Natural killer cell treated with Interleukin-12 subunit alpha and Interleukin-12 subunit beta and Interleukin-15 and Interleukin-18, amount 100 ng/mL, for 72 hours (primary cell): ENCODE results near the gene SSR1. TPM values are rescaled to one million over a fixed set of nuclear protein-coding genes. Genes with fewer than 3 reads are reported as not detected.

Experiments
- ATAC-seq, 2 donors: fragments of 150-1000 bp; cut with Tn5 transposase in 1 of 2; sonication (Bioruptor Pico), chemical (Tn5 transposase) in 1 of 2; 2 replicates each; pipeline ENCODE4 v1.10.0; 2021
- DNase-seq: peaks from one replicate; pipeline ENCODE4 v3.0.0; 2022; ENCODE audit warnings: low spot score
- H3K27ac Mint-ChIP-seq, 2 donors: 1 replicate in 1 of 2; 2 replicates in 1 of 2; pipeline ENCODE4 v1.8.0; 2022; ENCODE audit warnings: mixed read lengths in 2 of 2, mild to moderate bottlenecking in 1 of 2, moderate library complexity in 1 of 2
- H3K27me3 Mint-ChIP-seq, 2 donors: 1 replicate in 1 of 2; 2 replicates in 1 of 2; pipeline ENCODE4 v1.8.0; 2022; ENCODE audit warnings: mixed read lengths in 2 of 2
- H3K36me3 Mint-ChIP-seq: one replicate; pipeline ENCODE4 v1.8.0; 2022; ENCODE audit warnings: mixed read lengths
- H3K4me1 Mint-ChIP-seq, 2 donors: 1 replicate in 1 of 2; 2 replicates in 1 of 2; pipeline ENCODE4 v1.8.0; 2022; ENCODE audit warnings: low read depth in 2 of 2, mixed read lengths in 2 of 2, mild to moderate bottlenecking in 1 of 2
- H3K4me3 Mint-ChIP-seq: one replicate; pipeline ENCODE4 v1.8.0; 2022; ENCODE audit warnings: mixed read lengths
- H3K9me3 Mint-ChIP-seq: 2 replicates; pipeline ENCODE4 v1.8.0; 2022; ENCODE audit warnings: mixed read lengths
- total RNA-seq, 2 donors: library from RNA; stranded (reverse); gene quantifications; one replicate each; pipeline ENCODE4 v1.2.3, GENCODE V29; 2022

Gene SSR1
- total RNA-seq, 2 donors from 2014 or later: 154 to 194 TPM

- no peak overlapping the region for H3K27ac Mint-ChIP-seq
- DNase-seq (no peak), ATAC-seq (no peak)
- no peak overlapping the region for H3K4me3 Mint-ChIP-seq
- no peaks in the 10 kb centered on the region for H3K9me3 Mint-ChIP-seq
- no peaks in the 10 kb centered on the region for H3K4me1 Mint-ChIP-seq
- H3K36me3 Mint-ChIP-seq: no peaks in the 10 kb centered on the region
- peaks cover 9 to 12% of the 10 kb centered on the region in 2 donors for H3K27me3 Mint-ChIP-seq
These were observed 57.8 kb downstream of the SSR1 start for GRCh38 chr6:7254980-7255835.

DNA sequence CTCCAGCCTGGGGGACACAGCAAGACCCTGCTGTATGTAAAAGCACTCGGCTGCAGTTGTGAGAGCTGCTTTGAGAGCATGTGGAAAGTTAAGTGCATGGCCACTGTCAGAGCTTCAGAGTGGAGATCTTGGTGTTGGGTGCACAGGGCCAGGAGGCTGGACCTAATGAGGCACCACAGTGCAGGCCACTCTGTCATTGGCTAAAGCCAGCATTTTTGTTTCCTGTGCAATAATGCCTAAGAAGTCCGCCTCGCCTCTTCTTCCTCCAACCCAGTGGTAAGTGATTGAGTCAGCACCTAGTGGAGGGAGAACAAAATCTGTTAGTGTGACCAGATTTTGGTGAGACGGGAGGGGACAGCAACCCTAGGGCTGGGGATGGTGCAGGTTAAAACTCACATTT is 60.6 kb downstream of the SSR1 start:
- Mint-ChIP-seq H3K36me3 (no peaks in the 10 kb centered on the region), H3K27ac (no peak overlapping the region), H3K4me3 (no peak overlapping the region), H3K27me3 (no peaks in the 10 kb centered on the region), H3K9me3 (no peaks in the 10 kb centered on the region), H3K4me1 (peaks cover 0 to 5% of the 10 kb centered on the region in 2 donors)
- ATAC-seq: no peak
- DNase-seq: no peak

DNA sequence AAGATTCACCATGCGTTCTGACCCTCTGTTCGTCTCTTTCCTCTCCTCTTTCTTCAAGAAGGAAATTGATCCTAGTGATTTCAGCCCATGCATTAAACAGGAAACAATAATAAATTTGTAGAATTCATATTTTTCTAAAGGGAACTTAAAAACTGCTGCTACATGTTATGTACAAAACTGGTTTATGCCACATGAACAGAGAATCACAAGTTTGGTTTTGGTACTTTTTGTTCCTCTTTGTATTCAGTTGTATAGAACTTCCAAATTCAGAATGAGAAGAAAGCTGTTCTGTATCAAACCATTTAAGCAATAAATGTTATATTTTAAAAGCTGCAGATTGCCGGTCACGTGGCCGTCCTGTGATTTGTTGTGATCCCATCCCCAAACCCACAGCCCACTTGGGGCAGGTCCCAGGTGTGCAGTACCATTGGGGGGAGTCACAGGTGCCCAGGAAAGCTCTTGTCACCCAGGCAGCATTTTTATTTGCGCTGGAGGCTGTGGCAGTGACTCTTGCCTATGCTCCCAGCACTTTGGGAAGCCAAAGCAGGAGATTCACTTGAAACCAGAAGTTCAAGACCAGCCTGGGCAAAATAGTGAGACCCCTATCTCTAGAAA is 61.2 kb downstream of the SSR1 start:
- ATAC-seq (no peak), DNase-seq (no peak)
- Mint-ChIP-seq H3K36me3 (no peaks in the 10 kb centered on the region), H3K4me3 (no peak overlapping the region), H3K9me3 (no peaks in the 10 kb centered on the region), H3K4me1 (peaks cover 0 to 5% of the 10 kb centered on the region in 2 donors), H3K27me3 (no peaks in the 10 kb centered on the region), H3K27ac (no peak overlapping the region)

DNA sequence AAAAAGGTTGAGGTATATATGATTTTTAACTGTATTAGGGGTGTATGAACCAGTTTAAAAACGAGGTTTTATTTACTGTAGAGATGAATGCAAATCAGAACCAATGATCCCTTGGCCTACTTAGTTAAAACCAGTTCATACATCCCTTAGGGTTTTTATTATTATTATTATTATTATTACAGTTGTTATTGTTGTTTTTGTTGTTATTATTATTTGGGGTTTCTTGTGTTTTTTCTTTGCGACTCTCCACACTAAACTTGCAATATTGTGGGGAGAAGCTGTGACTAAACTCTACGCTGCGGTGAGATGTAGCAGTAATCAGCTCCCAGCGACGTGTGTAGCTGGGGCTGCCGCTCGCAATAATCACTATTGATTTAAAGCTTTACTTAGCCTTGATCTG is 62.2 kb downstream of the SSR1 start:
- H3K4me3 Mint-ChIP-seq: no peak overlapping the region
- ATAC-seq (no peak), DNase-seq (no peak)
- H3K9me3 Mint-ChIP-seq: no peaks in the 10 kb centered on the region
- no peak overlapping the region for H3K27ac Mint-ChIP-seq
- no peaks in the 10 kb centered on the region for H3K27me3 Mint-ChIP-seq
- H3K4me1 Mint-ChIP-seq: peaks cover 0 to 5% of the 10 kb centered on the region in 2 donors
- no peaks in the 10 kb centered on the region for H3K36me3 Mint-ChIP-seq

GRCh38 chr6:7249946-7250643 is 62.9 kb downstream of the SSR1 start:
- Mint-ChIP-seq H3K27ac (no peak overlapping the region), H3K36me3 (no peaks in the 10 kb centered on the region), H3K9me3 (no peaks in the 10 kb centered on the region), H3K27me3 (no peaks in the 10 kb centered on the region), H3K4me1 (peaks cover 0 to 5% of the 10 kb centered on the region in 2 donors), H3K4me3 (no peak overlapping the region)
- ATAC-seq (no peak), DNase-seq (no peak)

DNA sequence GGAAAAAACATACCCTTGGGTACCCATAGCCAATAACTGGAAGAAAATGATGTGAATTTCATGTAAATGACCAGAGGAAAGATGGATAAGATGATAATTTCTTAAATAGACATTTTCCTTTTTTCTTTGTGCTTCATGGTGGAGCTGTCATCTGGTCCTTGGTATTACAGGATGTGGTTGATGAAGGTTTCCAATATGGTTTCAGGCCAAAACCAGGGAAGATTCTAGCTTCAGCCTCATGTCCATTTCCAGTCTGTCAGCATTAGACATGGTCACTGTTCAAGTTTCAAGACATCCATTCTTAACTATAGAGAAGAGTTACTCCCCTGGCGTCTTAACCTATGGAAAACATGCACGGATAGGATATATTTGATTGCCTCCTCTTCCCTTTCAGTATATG is 63.6 kb downstream of the SSR1 start:
- H3K9me3 Mint-ChIP-seq: no peaks in the 10 kb centered on the region
- H3K4me3 Mint-ChIP-seq: no peak overlapping the region
- DNase-seq (no peak), ATAC-seq (no peak)
- H3K27ac Mint-ChIP-seq: no peak overlapping the region
- peaks cover 0 to 5% of the 10 kb centered on the region in 2 donors for H3K4me1 Mint-ChIP-seq
- no peaks in the 10 kb centered on the region for H3K36me3 Mint-ChIP-seq
- H3K27me3 Mint-ChIP-seq: no peaks in the 10 kb centered on the region

DNA sequence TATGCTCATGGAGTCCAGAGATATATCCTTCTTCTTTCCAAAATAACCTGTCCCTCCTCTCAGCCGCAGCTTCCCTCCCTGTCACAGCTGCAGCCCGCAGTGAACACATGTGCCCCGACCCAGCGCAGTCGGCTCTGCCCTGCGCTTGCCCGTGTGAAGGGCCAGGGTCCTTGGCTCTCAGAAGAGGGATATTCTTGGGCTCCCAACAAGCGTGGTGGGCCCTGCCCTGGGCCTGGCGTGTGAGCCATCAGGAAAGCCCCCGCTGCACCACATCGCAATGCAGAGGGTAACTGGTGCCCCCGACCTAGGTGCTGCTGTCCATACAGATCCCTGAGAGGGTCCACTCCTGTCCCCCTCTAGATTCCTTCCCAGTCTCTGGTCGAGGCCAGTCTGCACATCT is 65.2 kb downstream of the SSR1 start:
- Mint-ChIP-seq H3K9me3 (no peaks in the 10 kb centered on the region), H3K4me3 (no peak overlapping the region), H3K27ac (no peak overlapping the region), H3K27me3 (no peaks in the 10 kb centered on the region), H3K36me3 (no peaks in the 10 kb centered on the region), H3K4me1 (peaks cover 0 to 11% of the 10 kb centered on the region in 2 donors)
- no peak for DNase-seq
- peak in 1 of 2 donors; percentile 16 for ATAC-seq

- peaks cover 0 to 13% of the 10 kb centered on the region in 2 donors for H3K4me1 Mint-ChIP-seq
- DNase-seq: no peak
- no peak overlapping the region for H3K27ac Mint-ChIP-seq
- peak in 1 of 2 donors; percentile 14 for ATAC-seq
- H3K9me3 Mint-ChIP-seq: no peaks in the 10 kb centered on the region
- H3K36me3 Mint-ChIP-seq: no peaks in the 10 kb centered on the region
- no peak overlapping the region for H3K4me3 Mint-ChIP-seq
- H3K27me3 Mint-ChIP-seq: no peaks in the 10 kb centered on the region
These were observed 65.9 kb downstream of the SSR1 start for GRCh38 chr6:7247179-7247456.

GRCh38 chr6:7246401-7247178 is 66.4 kb downstream of the SSR1 start:
- DNase-seq (no peak), ATAC-seq (no peak)
- Mint-ChIP-seq H3K9me3 (no peaks in the 10 kb centered on the region), H3K27me3 (no peaks in the 10 kb centered on the region), H3K36me3 (no peaks in the 10 kb centered on the region), H3K4me3 (no peak overlapping the region), H3K4me1 (peaks cover 0 to 13% of the 10 kb centered on the region in 2 donors), H3K27ac (no peak overlapping the region)

GRCh38 chr6:7245668-7246393 is 67.2 kb downstream of the SSR1 start:
- Mint-ChIP-seq H3K9me3 (no peaks in the 10 kb centered on the region), H3K4me1 (peaks cover 0 to 13% of the 10 kb centered on the region in 2 donors), H3K27ac (no peak overlapping the region), H3K27me3 (no peaks in the 10 kb centered on the region), H3K36me3 (no peaks in the 10 kb centered on the region), H3K4me3 (no peak overlapping the region)
- DNase-seq (no peak), ATAC-seq (no peak)

- no peaks in the 10 kb centered on the region for H3K36me3 Mint-ChIP-seq
- peaks cover 5 to 15% of the 10 kb centered on the region in 2 donors for H3K4me1 Mint-ChIP-seq
- no peaks in the 10 kb centered on the region for H3K27me3 Mint-ChIP-seq
- no peak overlapping the region for H3K4me3 Mint-ChIP-seq
- peak overlapping the region in 1 of 2 donors; percentile 39 for H3K27ac Mint-ChIP-seq
- DNase-seq: peak; percentile 73
- no peaks in the 10 kb centered on the region for H3K9me3 Mint-ChIP-seq
- peak; percentile 58 to 73 for ATAC-seq
These were observed 69.6 kb downstream of the SSR1 start for GRCh38 chr6:7243179-7243981.

GRCh38 chr6:7242835-7243178 is 70.2 kb downstream of the SSR1 start:
- ATAC-seq (no peak), DNase-seq (no peak)
- H3K4me3 Mint-ChIP-seq: no peak overlapping the region
- no peaks in the 10 kb centered on the region for H3K27me3 Mint-ChIP-seq
- no peaks in the 10 kb centered on the region for H3K36me3 Mint-ChIP-seq
- H3K9me3 Mint-ChIP-seq: no peaks in the 10 kb centered on the region
- H3K4me1 Mint-ChIP-seq: peaks cover 5 to 14% of the 10 kb centered on the region in 2 donors
- H3K27ac Mint-ChIP-seq: peak overlapping the region in 1 of 2 donors; percentile 39
